Esophagus mucosa (tissue), 1 donor: Measurements from ENCODE around the gene BRMS1. TPM values are rescaled to one million over a fixed set of nuclear protein-coding genes. Genes with fewer than 3 reads are reported as not detected.
A peak's percentile ranks its signal among the peaks of the same experiment; 100 is the strongest.

Experiments used
- ATAC-seq: fragments of 200-7000 bp; cut with Tn5 transposase; one replicate; pipeline ENCODE4 v1.9.1; 2020
- total RNA-seq: library from RNA; stranded (reverse); gene quantifications from one replicate; pipeline ENCODE4 v1.2.4, GENCODE V29; 2023
- donor health status: DM: yes; HTN: yes; CAD: no.

The BRMS1 gene
- total RNA-seq, 1 donor from 2014 or later, result 31.8 TPM

GRCh38 chr11:66302656-66303055 is 42.2 kb downstream of the BRMS1 start:
- ATAC-seq, result no peak

- no peak for ATAC-seq
Observed at GRCh38 chr11:66299186-66299585, 45.7 kb downstream of the BRMS1 start.

- no peak for ATAC-seq
Observed at GRCh38 chr11:66297610-66298009, 47.3 kb downstream of the BRMS1 start.

- no peak for ATAC-seq
Observed at GRCh38 chr11:66294626-66295620, 50.0 kb downstream of the BRMS1 start.

- ATAC-seq, result no peak
Observed at GRCh38 chr11:66293777-66294625, 50.9 kb downstream of the BRMS1 start.

- ATAC-seq, result no peak
Observed at GRCh38 chr11:66293352-66293751, 51.6 kb downstream of the BRMS1 start.

GRCh38 chr11:66292543-66293332 is 52.2 kb downstream of the BRMS1 start:
- no peak for ATAC-seq

- ATAC-seq, result no peak
Observed at GRCh38 chr11:66291706-66292542, 53.0 kb downstream of the BRMS1 start, which contains the start of gene TMEM151A. TSS of gene TMEM151A (plus strand) at chr11:66291894. CDS start at chr11:66292014, 120 bp downstream.

GRCh38 chr11:66291303-66291705 is 53.6 kb downstream of the BRMS1 start:
- no peak for ATAC-seq

- ATAC-seq, result no peak
Observed at GRCh38 chr11:66290330-66290621, 54.6 kb downstream of the BRMS1 start.

- ATAC-seq, result peak; percentile 23
Observed at GRCh38 chr11:66289548-66290329, 55.2 kb downstream of the BRMS1 start.

GRCh38 chr11:66288671-66289547 is 56.0 kb downstream of the BRMS1 start, which contains the start of gene YIF1A:
TSS of gene YIF1A (minus strand) at chr11:66289143. CDS start at chr11:66288985, 158 bp downstream.
- peak; percentile 94 for ATAC-seq

- no peak for ATAC-seq
Observed at GRCh38 chr11:66287889-66288670, 56.8 kb downstream of the BRMS1 start.

Other genes starting within 250 kb of the BRMS1 start
- gene KLC2, start 87.4 kb downstream of the BRMS1 start, total RNA-seq, result 14.2 TPM
- gene RAB1B, start 76.5 kb downstream of the BRMS1 start, total RNA-seq, result 145 TPM
- gene CNIH2, start 66.9 kb downstream of the BRMS1 start, total RNA-seq, result 0.52 TPM
- 69.7 TPM for gene YIF1A, start 56.0 kb downstream of the BRMS1 start, total RNA-seq
- gene TMEM151A, start 53.2 kb downstream of the BRMS1 start, total RNA-seq, result not detected
- 4.0 TPM for gene CD248, start 28.1 kb downstream of the BRMS1 start, total RNA-seq
- gene RIN1, start 8.7 kb downstream of the BRMS1 start, total RNA-seq, result 23.1 TPM
- gene B4GAT1, start 2.5 kb upstream of the BRMS1 start, total RNA-seq, result 3.5 TPM
- gene SLC29A2, start 26.7 kb upstream of the BRMS1 start, total RNA-seq, result 3.6 TPM
- not detected for gene NPAS4, start 75.9 kb upstream of the BRMS1 start, total RNA-seq
- gene MRPL11, start 93.7 kb upstream of the BRMS1 start, total RNA-seq, result 66.4 TPM
- 3.7 TPM for gene PELI3, start 121.8 kb upstream of the BRMS1 start, total RNA-seq
- 46.9 TPM for gene DPP3, start 135.3 kb upstream of the BRMS1 start, total RNA-seq
- 11.8 TPM for gene BBS1, start 165.5 kb upstream of the BRMS1 start, total RNA-seq
- gene ZDHHC24, start 200.9 kb upstream of the BRMS1 start, total RNA-seq, result 6.8 TPM
- gene ACTN3, start 201.8 kb upstream of the BRMS1 start, total RNA-seq, result 0.44 TPM
- gene CTSF, start 223.5 kb upstream of the BRMS1 start, total RNA-seq, result 4.1 TPM
- 0.16 TPM for gene CCDC87, start 248.0 kb upstream of the BRMS1 start, total RNA-seq
- 20.1 TPM for gene CCS, start 248.1 kb upstream of the BRMS1 start, total RNA-seq